PC-3 (cell line): Measurements from ENCODE around the gene FCGR1A. TPM values are rescaled to one million over a fixed set of nuclear protein-coding genes. Genes with fewer than 3 reads are reported as not detected.
A peak's percentile ranks its signal among the peaks of the same experiment; 100 is the strongest.
"Not testable (repeated sequence)": the region's sequence is repeated elsewhere in the genome, so short reads cannot be mapped to it uniquely, and the experiment has no call there.

Experiments
- ATAC-seq: fragments of 200-7000 bp; cut with Tn5 transposase; 2 replicates; pipeline ENCODE4 v1.9.1; 2020; ENCODE audit warnings: mild to moderate bottlenecking, moderate library complexity
- BruUV-seq: library from RNA; stranded (reverse); fragments of 400-500 nt; replicated peaks from 2 replicates; lab custom pipeline; 2021; lab: Mats Ljungman, UMichigan
- CTCF ChIA-PET: fragments of 300-600 bp; sonication (Branson Sonifier 250); formaldehyde crosslinking; loops from one replicate; lab custom pipeline; 2022; ENCODE audit warnings: antibody characterized with exemption; lab: Charles Lee
- POLR2A ChIA-PET: fragments of 300-600 bp; sonication (Branson Sonifier 250); formaldehyde crosslinking; loops from one replicate; lab custom pipeline; 2022; ENCODE audit warnings: antibody characterized with exemption; ENCODE audit not compliant: unreplicated experiment; lab: Charles Lee
- DNase-seq: peaks from one replicate; pipeline ENCODE4 v3.0.0-alpha.2; 2015
- H2AFZ ChIP-seq: fragments of 300-600 bp; sonication (generic); 2 replicates; pipeline ENCODE4 v1.6.0; 2016; ENCODE audit warnings: antibody characterized with exemption, low read length
- H3F3A ChIP-seq: fragments of 300-600 bp; sonication (generic); one replicate; pipeline ENCODE4 v1.6.0; 2017; ENCODE audit warnings: antibody characterized with exemption, low read length, control low read depth, mild to moderate bottlenecking; ENCODE audit not compliant: unreplicated experiment
- H3K27ac ChIP-seq: fragments of 300-600 bp; sonication (generic); 2 replicates; pipeline ENCODE4 v1.5.1; 2016; ENCODE audit warnings: mild to moderate bottlenecking, low read length
- H3K27me3 ChIP-seq: fragments of 300-600 bp; sonication (generic); 2 replicates; pipeline ENCODE4 v1.6.1; 2016; ENCODE audit warnings: low read length, mixed read lengths
- H3K36me3 ChIP-seq: fragments of 300-600 bp; sonication (generic); 2 replicates; pipeline ENCODE4 v1.6.1; 2016; ENCODE audit warnings: low read depth, mixed run types, low read length, mixed read lengths
- H3K4me1 ChIP-seq: fragments of 300-600 bp; sonication (generic); 2 replicates; pipeline ENCODE4 v1.5.1; 2016; ENCODE audit warnings: low read length; ENCODE audit not compliant: insufficient read depth
- H3K4me2 ChIP-seq: fragments of 300-600 bp; sonication (generic); 2 replicates; pipeline ENCODE4 v1.6.0; 2016; ENCODE audit warnings: low read length
- H3K4me3 ChIP-seq: fragments of 300-600 bp; sonication (generic); 2 replicates; pipeline ENCODE4 v1.5.1; 2016; ENCODE audit warnings: mild to moderate bottlenecking, low read length, mixed read lengths
- H3K79me2 ChIP-seq: fragments of 300-600 bp; sonication (generic); 2 replicates; pipeline ENCODE4 v1.6.1; 2017; ENCODE audit warnings: low read length, mixed read lengths
- H3K9ac ChIP-seq: fragments of 300-600 bp; sonication (generic); 2 replicates; pipeline ENCODE4 v1.6.0; 2016; ENCODE audit warnings: mild to moderate bottlenecking, low read length
- H3K9me2 ChIP-seq: fragments of 300-600 bp; sonication (generic); replicated peaks from 2 replicates; pipeline ENCODE4 v1.6.1; 2016; ENCODE audit warnings: mixed run types, low read length, mixed read lengths
- H3K9me3 ChIP-seq: fragments of 300-600 bp; sonication (generic); 2 replicates; pipeline ENCODE4 v1.6.1; 2016; ENCODE audit warnings: low read length, mixed read lengths
- H4K20me1 ChIP-seq: fragments of 300-600 bp; sonication (generic); 2 replicates; pipeline ENCODE4 v1.6.1; 2016; ENCODE audit warnings: low read length, mixed read lengths
- intact Hi-C: fragments of 100-400 bp; cut with micrococcal nuclease; formaldehyde crosslinking; loops from 2 replicates; pipeline ENCODE4 v1.9.0; 2023
- total RNA-seq: library from RNA; depleted of rRNA; stranded (reverse); fragments of >200 nt; gene quantifications from 2 replicates; pipeline ENCODE4 v1.2.3, GENCODE V29; 2014

FCGR1A gene
- total RNA-seq, 1 experiment from 2014 or later: not detected

GRCh38 chr1:149755294-149755693 lies 27.2 kb upstream of the FCGR1A start:
- H3K27me3 ChIP-seq, POLR2A ChIA-PET, H3F3A ChIP-seq, H3K9me2 ChIP-seq, H3K4me1 ChIP-seq, intact Hi-C loops, DNase-seq, H4K20me1 ChIP-seq, ATAC-seq, H3K79me2 ChIP-seq, H3K4me2 ChIP-seq, H3K9me3 ChIP-seq, CTCF ChIA-PET, H3K27ac ChIP-seq, H2AFZ ChIP-seq, H3K36me3 ChIP-seq, BruUV-seq, H3K9ac ChIP-seq, H3K4me3 ChIP-seq: not testable (repeated sequence)

- H3F3A ChIP-seq: not testable (repeated sequence)
These were observed 20.2 kb upstream of the FCGR1A start for GRCh38 chr1:149762294-149762693.

GRCh38 chr1:149764087-149764800 lies 18.2 kb upstream of the FCGR1A start:
- H3K4me1 ChIP-seq, BruUV-seq, H2AFZ ChIP-seq, H3K36me3 ChIP-seq, H4K20me1 ChIP-seq, H3F3A ChIP-seq, H3K9ac ChIP-seq, CTCF ChIA-PET, POLR2A ChIA-PET, H3K4me2 ChIP-seq, H3K27ac ChIP-seq, intact Hi-C loops, H3K4me3 ChIP-seq, H3K79me2 ChIP-seq, ATAC-seq, H3K9me2 ChIP-seq, H3K9me3 ChIP-seq, H3K27me3 ChIP-seq, DNase-seq: not testable (repeated sequence)

More at GRCh38 chr1:149762294-149762693, 20.2 kb upstream of the FCGR1A start:
- H4K20me1 ChIP-seq, H3K9ac ChIP-seq, H3K27me3 ChIP-seq, ATAC-seq, H2AFZ ChIP-seq, H3K4me3 ChIP-seq, H3K9me3 ChIP-seq, POLR2A ChIA-PET, H3K9me2 ChIP-seq, BruUV-seq, H3K27ac ChIP-seq, H3K4me2 ChIP-seq, H3K79me2 ChIP-seq, H3K4me1 ChIP-seq, CTCF ChIA-PET, H3K36me3 ChIP-seq, intact Hi-C loops: not testable (repeated sequence)
- peak; percentile 1 for DNase-seq

- H3F3A ChIP-seq, H4K20me1 ChIP-seq, H3K4me3 ChIP-seq, H3K27ac ChIP-seq, BruUV-seq, H3K9me2 ChIP-seq, H3K79me2 ChIP-seq, H3K36me3 ChIP-seq, H2AFZ ChIP-seq, DNase-seq, H3K4me1 ChIP-seq, intact Hi-C loops, H3K9me3 ChIP-seq, H3K27me3 ChIP-seq, H3K9ac ChIP-seq, ATAC-seq, H3K4me2 ChIP-seq, CTCF ChIA-PET, POLR2A ChIA-PET: not testable (repeated sequence)
These were observed 16.3 kb upstream of the FCGR1A start for GRCh38 chr1:149766241-149766640.

- not testable (repeated sequence) for ATAC-seq, BruUV-seq, H4K20me1 ChIP-seq
These were observed 13.3 kb upstream of the FCGR1A start for GRCh38 chr1:149769216-149769615.

GRCh38 chr1:149770661-149771060 lies 11.8 kb upstream of the FCGR1A start:
- intact Hi-C loops, H3K27me3 ChIP-seq, H3K9me3 ChIP-seq, H3K4me1 ChIP-seq, H3F3A ChIP-seq, BruUV-seq, H3K79me2 ChIP-seq, H4K20me1 ChIP-seq, H3K4me3 ChIP-seq, H3K4me2 ChIP-seq, H3K36me3 ChIP-seq, H3K9ac ChIP-seq, H2AFZ ChIP-seq, H3K27ac ChIP-seq, H3K9me2 ChIP-seq, CTCF ChIA-PET, POLR2A ChIA-PET: not testable (repeated sequence)
- ATAC-seq: peak; percentile 100
- peak; percentile 57 for DNase-seq

More at GRCh38 chr1:149769216-149769615, 13.3 kb upstream of the FCGR1A start:
- H3K9me2 ChIP-seq, CTCF ChIA-PET, H3K4me2 ChIP-seq, H3K4me3 ChIP-seq, H3K4me1 ChIP-seq, H3K27ac ChIP-seq, H3K9ac ChIP-seq, H3K79me2 ChIP-seq, POLR2A ChIA-PET, intact Hi-C loops, H3K9me3 ChIP-seq, DNase-seq, H3K36me3 ChIP-seq, H2AFZ ChIP-seq, H3F3A ChIP-seq, H3K27me3 ChIP-seq: not testable (repeated sequence)
